Measurements from ENCODE around the gene EGFL8. TPM values are rescaled to one million over a fixed set of nuclear protein-coding genes. Genes with fewer than 3 reads are reported as not detected.
"Not testable (repeated sequence)": the region's sequence is repeated elsewhere in the genome, so short reads cannot be mapped to it uniquely, and the experiment has no call there.

The EGFL8 gene
- total RNA-seq, 2 donors from 2014 or later, result 5.7 to 6.9 TPM

GRCh38 chr6:32182555-32182981 is 18.2 kb downstream of the EGFL8 start:
- Histone ChIP-seq H3K9me3 (no peaks in the 10 kb centered on the region), H3K27ac (no peak overlapping the region), H3K4me3 (no peak overlapping the region), H3K36me3 (replicated peaks in 1 of 2; ENCODE audit: insufficient read depth in 1 of 2, low read depth in 2 of 2) (peaks cover 0 to 6% of the 10 kb centered on the region in 2 donors), H3K27me3 (no peaks in the 10 kb centered on the region), H3K4me1 (peaks cover 26% of the 10 kb centered on the region)
- ATAC-seq (no peak), DNase-seq (no peak)
- 85 to 97% methylated on average over 10 of the region's 10 CpGs for WGBS, 2 donors
- intact Hi-C loops (cut with DNase I), result no loop called here
- TF ChIP-seq CTCF (IDR thresholded peaks at IDR 0.05) (no peak), POLR2A (IDR thresholded peaks at IDR 0.05) (no peak)

GRCh38 chr6:32183030-32183429 is 18.6 kb downstream of the EGFL8 start:
- ATAC-seq (no peak), DNase-seq (no peak)
- Histone ChIP-seq H3K27ac (peak overlapping the region in 1 of 4 donors; percentile 13), H3K9me3 (no peaks in the 10 kb centered on the region), H3K4me1 (peaks cover 26% of the 10 kb centered on the region), H3K27me3 (no peaks in the 10 kb centered on the region), H3K36me3 (replicated peaks in 1 of 2; ENCODE audit: insufficient read depth in 1 of 2, low read depth in 2 of 2) (peaks cover 0 to 6% of the 10 kb centered on the region in 2 donors), H3K4me3 (no peak overlapping the region)
- intact Hi-C loops (cut with DNase I), result no loop called here
- 67 to 82% methylated on average over 3 of the region's 3 CpGs for WGBS, 2 donors
- no peak for TF ChIP-seq CTCF (IDR thresholded peaks at IDR 0.05)

GRCh38 chr6:32183483-32184083 is 19.2 kb downstream of the EGFL8 start:
- TF ChIP-seq POLR2A (IDR thresholded peaks at IDR 0.05), result no peak
- TF ChIP-seq CTCF (IDR thresholded peaks at IDR 0.05), result no peak
- 87 to 88% methylated on average over 15 of the region's 15 CpGs for WGBS, 2 donors
- Histone ChIP-seq H3K27me3 (no peaks in the 10 kb centered on the region), H3K36me3 (replicated peaks in 1 of 2; ENCODE audit: insufficient read depth in 1 of 2, low read depth in 2 of 2) (peaks cover 0 to 6% of the 10 kb centered on the region in 2 donors), H3K27ac (peak overlapping the region in 2 of 4 donors; percentile 12 to 13), H3K4me1 (peaks cover 32% of the 10 kb centered on the region), H3K4me3 (no peak overlapping the region), H3K9me3 (no peaks in the 10 kb centered on the region)
- ATAC-seq, result no peak
- intact Hi-C loops (cut with DNase I), result no loop called here
- no peak for DNase-seq

GRCh38 chr6:32184084-32184640 is 19.8 kb downstream of the EGFL8 start, which contains the start of gene AGER:
Gene AGER (minus strand): TSS chr6:32184253. CDS start chr6:32184222, 31 bp downstream.
- H3K27me3 ChIP-seq, result no peaks in the 10 kb centered on the region
- H3K9me3 ChIP-seq, result no peaks in the 10 kb centered on the region
- TF ChIP-seq POLR2A (IDR thresholded peaks at IDR 0.05), result no peak
- no peak for TF ChIP-seq CTCF (IDR thresholded peaks at IDR 0.05)
- intact Hi-C loops (cut with DNase I), result no loop called here
- no peak for DNase-seq
- H3K27ac ChIP-seq, result peak within 1 kb of the TSS in 2 of 4 donors; percentile 12 to 13
- H3K36me3 ChIP-seq (replicated peaks in 1 of 2; ENCODE audit: insufficient read depth in 1 of 2, low read depth in 2 of 2), result peaks cover 0 to 6% of the 10 kb centered on the region in 2 donors
- peaks cover 33% of the 10 kb centered on the region for H3K4me1 ChIP-seq
- 74% methylated on average over 5 to 6 of the region's 6 CpGs for WGBS, 2 donors
- ATAC-seq, result no peak
- H3K4me3 ChIP-seq, result no peak within 1 kb of the TSS

- Histone ChIP-seq H3K27ac (peak overlapping the region in 3 of 4 donors; percentile 54 to 68 (median 59)), H3K4me1 (peaks cover 28% of the 10 kb centered on the region)
- H3K9me3 ChIP-seq; H3K27me3 ChIP-seq; intact Hi-C loops (cut with DNase I); H3K36me3 ChIP-seq (replicated peaks in 1 of 2; ENCODE audit: insufficient read depth in 1 of 2, low read depth in 2 of 2); H3K4me3 ChIP-seq: not testable (repeated sequence)
- peak; percentile 68 for ATAC-seq
- WGBS, 2 donors, result 39 to 55% methylated on average over 11 of the region's 11 CpGs
- DNase-seq, result peak; percentile 66 to 84 (median 71)
Observed at GRCh38 chr6:32185681-32186131, 21.3 kb downstream of the EGFL8 start.

GRCh38 chr6:32186151-32186840 is 21.9 kb downstream of the EGFL8 start:
- H3K36me3 ChIP-seq (replicated peaks in 1 of 2; ENCODE audit: insufficient read depth in 1 of 2, low read depth in 2 of 2); intact Hi-C loops (cut with DNase I); DNase-seq; H3K27me3 ChIP-seq; H3K4me3 ChIP-seq; H3K9me3 ChIP-seq; ATAC-seq: not testable (repeated sequence)
- Histone ChIP-seq H3K27ac (peak overlapping the region in 3 of 4 donors; percentile 54 to 68 (median 59)), H3K4me1 (peaks cover 33% of the 10 kb centered on the region)
- WGBS, 2 donors, result 60 to 69% methylated on average over 9 to 10 of the region's 10 CpGs
